Nephron (organoid): ENCODE data around the gene HAGHL.

ENCODE experiments used
- H3K27ac Mint-ChIP-seq, 3 experiments: 2 replicates each; pipeline ENCODE4 v1.8.0; 2020; ENCODE audit warnings: mixed read lengths in 3 of 3, mild to moderate bottlenecking in 2 of 3, moderate library complexity in 1 of 3
- H3K27me3 Mint-ChIP-seq: 2 replicates; pipeline ENCODE4 v1.8.0; 2021; ENCODE audit warnings: low read depth, mild to moderate bottlenecking, moderate library complexity, mixed read lengths
- H3K36me3 Mint-ChIP-seq: 2 replicates; pipeline ENCODE4 v1.8.0; 2020; ENCODE audit warnings: low read depth, mixed read lengths
- H3K4me1 Mint-ChIP-seq: 2 replicates; pipeline ENCODE4 v1.8.0; 2020; ENCODE audit warnings: mixed read lengths
- H3K4me3 Mint-ChIP-seq, 3 experiments: 2 replicates each; pipeline ENCODE4 v1.8.0; 2020; ENCODE audit warnings: mild to moderate bottlenecking in 3 of 3, mixed read lengths in 3 of 3, moderate library complexity in 2 of 3
- H3K9me3 Mint-ChIP-seq: 2 replicates; pipeline ENCODE4 v1.8.0; 2020; ENCODE audit warnings: mixed read lengths
- TF ChIP-seq, protein P1 (sequence below), 3 experiments: fragments of 200-600 bp; sonication (generic); IDR thresholded peaks; one replicate each; pipeline ENCODE4 v1.5.0; 2021; ENCODE audit warnings: antibody characterized with exemption in 3 of 3; ENCODE audit not compliant: unreplicated experiment in 3 of 3

Gene HAGHL

DNA sequence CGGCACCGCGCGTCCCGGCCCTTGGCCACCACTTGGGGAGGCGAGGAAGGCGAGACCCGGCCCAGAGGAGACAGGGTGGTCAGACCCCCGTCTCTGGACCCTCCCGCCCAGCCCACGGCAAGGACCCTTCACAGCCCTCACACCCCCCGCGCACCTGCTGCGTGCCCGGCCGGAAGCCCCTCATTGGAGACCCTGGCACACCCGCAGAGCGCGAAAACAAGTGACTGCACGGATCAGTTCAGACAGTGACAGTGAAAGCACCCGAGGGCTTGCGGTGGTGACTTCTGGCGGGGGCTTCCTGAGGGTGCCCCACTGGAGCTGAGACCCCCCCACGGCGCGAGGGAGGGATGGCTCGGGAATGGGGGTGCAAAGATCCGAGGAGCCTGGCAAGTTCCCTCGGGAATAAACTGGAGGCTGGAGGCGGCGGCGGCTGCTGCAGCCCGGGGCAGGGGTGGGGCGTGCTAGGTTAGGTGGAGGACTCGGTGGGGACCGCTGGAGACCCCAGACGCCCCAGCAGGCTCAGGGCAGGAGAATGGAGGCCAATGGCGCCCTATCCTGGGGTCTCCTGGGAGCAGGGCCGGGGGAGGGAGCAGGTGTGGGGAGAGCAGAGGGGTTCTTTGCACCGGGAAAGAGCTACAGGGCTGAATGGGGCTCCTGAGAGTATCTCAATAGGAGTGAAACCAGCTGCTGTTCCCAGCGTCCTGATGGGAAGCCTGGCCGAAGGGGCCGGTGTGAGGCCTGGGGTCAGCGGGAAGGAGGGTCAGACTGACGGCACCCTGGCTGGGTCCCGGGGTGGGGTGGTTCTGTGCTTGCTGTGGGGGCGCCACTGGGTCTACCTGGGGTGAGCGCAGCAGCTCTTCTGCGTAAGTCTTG lies 20.5 kb upstream of the HAGHL start:
- TF ChIP-seq, protein P1, sequence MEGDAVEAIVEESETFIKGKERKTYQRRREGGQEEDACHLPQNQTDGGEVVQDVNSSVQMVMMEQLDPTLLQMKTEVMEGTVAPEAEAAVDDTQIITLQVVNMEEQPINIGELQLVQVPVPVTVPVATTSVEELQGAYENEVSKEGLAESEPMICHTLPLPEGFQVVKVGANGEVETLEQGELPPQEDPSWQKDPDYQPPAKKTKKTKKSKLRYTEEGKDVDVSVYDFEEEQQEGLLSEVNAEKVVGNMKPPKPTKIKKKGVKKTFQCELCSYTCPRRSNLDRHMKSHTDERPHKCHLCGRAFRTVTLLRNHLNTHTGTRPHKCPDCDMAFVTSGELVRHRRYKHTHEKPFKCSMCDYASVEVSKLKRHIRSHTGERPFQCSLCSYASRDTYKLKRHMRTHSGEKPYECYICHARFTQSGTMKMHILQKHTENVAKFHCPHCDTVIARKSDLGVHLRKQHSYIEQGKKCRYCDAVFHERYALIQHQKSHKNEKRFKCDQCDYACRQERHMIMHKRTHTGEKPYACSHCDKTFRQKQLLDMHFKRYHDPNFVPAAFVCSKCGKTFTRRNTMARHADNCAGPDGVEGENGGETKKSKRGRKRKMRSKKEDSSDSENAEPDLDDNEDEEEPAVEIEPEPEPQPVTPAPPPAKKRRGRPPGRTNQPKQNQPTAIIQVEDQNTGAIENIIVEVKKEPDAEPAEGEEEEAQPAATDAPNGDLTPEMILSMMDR (IDR thresholded peaks at IDR 0.05; ENCODE audit: unreplicated experiment in 3 of 3) = no peak
- no peaks in the 10 kb centered on the region for H3K9me3 Mint-ChIP-seq
- H3K4me1 Mint-ChIP-seq = no peaks in the 10 kb centered on the region
- no peak overlapping the region for H3K27ac Mint-ChIP-seq
- H3K4me3 Mint-ChIP-seq = peak overlapping the region in 2 of 3 experiments; percentile 35 to 40
- H3K27me3 Mint-ChIP-seq = peaks cover 81% of the 10 kb centered on the region
- no peaks in the 10 kb centered on the region for H3K36me3 Mint-ChIP-seq

DNA sequence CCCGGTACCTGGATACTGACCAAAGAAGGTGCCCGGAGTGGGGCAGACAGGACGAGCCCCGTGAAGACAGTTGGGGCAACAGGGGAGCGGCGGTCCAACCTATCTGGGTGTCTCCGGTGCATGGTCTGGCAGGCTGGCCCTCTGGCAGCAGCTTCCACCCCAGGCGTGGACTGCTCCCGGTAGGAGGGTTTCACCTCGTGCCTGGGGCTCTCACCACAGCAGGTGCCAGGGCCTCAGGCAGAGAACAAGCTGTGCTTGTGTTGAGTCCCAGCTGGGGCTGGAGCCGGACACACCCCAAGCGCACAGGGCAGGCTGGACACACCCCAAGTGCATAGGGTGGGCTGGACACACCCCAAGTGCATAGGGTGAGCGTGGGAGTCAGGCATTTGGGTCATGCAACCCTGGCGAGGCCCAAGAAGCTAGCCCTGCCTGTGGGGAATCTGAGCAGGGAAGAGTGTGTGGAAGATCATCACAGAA lies 19.8 kb upstream of the HAGHL start:
- Mint-ChIP-seq H3K36me3 (no peaks in the 10 kb centered on the region), H3K4me3 (peak overlapping the region in 1 of 3 experiments; percentile 35), H3K9me3 (no peaks in the 10 kb centered on the region), H3K27me3 (peaks cover 74% of the 10 kb centered on the region), H3K4me1 (no peaks in the 10 kb centered on the region), H3K27ac (no peak overlapping the region)
- TF ChIP-seq, protein P1 (IDR thresholded peaks at IDR 0.05; ENCODE audit: unreplicated experiment in 3 of 3) = no peak

- Mint-ChIP-seq H3K36me3 (no peaks in the 10 kb centered on the region), H3K27me3 (peaks cover 70% of the 10 kb centered on the region), H3K4me3 (peak overlapping the region in 2 of 3 experiments; percentile 17 to 42), H3K4me1 (peaks cover 4% of the 10 kb centered on the region), H3K27ac (no peak overlapping the region), H3K9me3 (no peaks in the 10 kb centered on the region)
- TF ChIP-seq, protein P1 (IDR thresholded peaks at IDR 0.05; ENCODE audit: unreplicated experiment in 3 of 3) = no peak
Observed at GRCh38 chr16:708019-708418, 18.9 kb upstream of the HAGHL start.

DNA sequence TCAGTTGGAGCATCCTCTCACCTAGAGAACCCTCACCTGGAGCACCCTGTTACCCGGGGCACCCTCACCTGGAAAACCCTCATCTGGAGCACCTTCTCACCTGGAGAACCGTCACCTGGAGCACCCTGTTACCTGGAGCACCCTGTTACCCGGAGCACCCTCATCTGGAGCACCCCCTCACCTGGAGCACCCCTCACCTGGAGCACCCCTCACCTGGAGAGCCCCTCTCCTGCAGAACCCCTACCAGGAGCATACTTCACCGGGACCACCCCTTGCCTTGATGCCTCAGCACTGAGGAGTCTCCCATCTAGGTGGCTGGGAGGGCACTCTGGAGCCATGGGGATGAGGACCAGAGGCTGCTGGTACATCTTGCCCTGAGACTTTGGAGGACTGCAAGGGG lies 17.9 kb upstream of the HAGHL start:
- no peaks in the 10 kb centered on the region for H3K9me3 Mint-ChIP-seq
- TF ChIP-seq, protein P1 (IDR thresholded peaks at IDR 0.05; ENCODE audit: unreplicated experiment in 3 of 3) = no peak

GRCh38 chr16:709566-710499 lies 17.1 kb upstream of the HAGHL start:
- TF ChIP-seq, protein P1 (IDR thresholded peaks at IDR 0.05; ENCODE audit: unreplicated experiment in 3 of 3) = no peak
- Mint-ChIP-seq H3K4me1 (peaks cover 4% of the 10 kb centered on the region), H3K27me3 (peaks cover 57% of the 10 kb centered on the region), H3K36me3 (no peaks in the 10 kb centered on the region), H3K4me3 (peak overlapping the region in 2 of 3 experiments; percentile 31 to 53), H3K9me3 (no peaks in the 10 kb centered on the region), H3K27ac (no peak overlapping the region)

More for the DNA sequence above, 17.9 kb upstream of the HAGHL start:
- peaks cover 4% of the 10 kb centered on the region for H3K4me1 Mint-ChIP-seq
- no peak overlapping the region for H3K4me3 Mint-ChIP-seq
- peaks cover 65% of the 10 kb centered on the region for H3K27me3 Mint-ChIP-seq
- no peak overlapping the region for H3K27ac Mint-ChIP-seq
- no peaks in the 10 kb centered on the region for H3K36me3 Mint-ChIP-seq
